Measurements from ENCODE around the gene GOLT1B.

- TF ChIP-seq CTCF (IDR thresholded peaks at IDR 0.05; ENCODE audit: borderline replicate concordance, extremely low read depth, low read length, poor library complexity, severe bottlenecking) (no peak), EZH2 (IDR thresholded peaks at IDR 0.05; ENCODE audit: borderline replicate concordance, low read depth, low read length, severe bottlenecking) (no peak)
Observed at GRCh38 chr12:21472197-21472823, 29.3 kb upstream of the GOLT1B start.

All from DND-41 (cell line).